ENCODE results near the gene IL4R.

- TF ChIP-seq CTCF (IDR thresholded peaks at IDR 0.05) = no peak
- no peak for TF ChIP-seq POLR2A (IDR thresholded peaks at IDR 0.05)
These were observed 38.4 kb upstream of the IL4R start for GRCh38 chr16:27275394-27275793.
